Stimulated activated CD8-positive, alpha-beta memory T cell treated with anti-CD3 and anti-CD28 coated beads, Interleukin-4, amount 100 ng/mL, for 48 hours (primary cell): ENCODE results near the gene TBX5.

Experiments used
- DNase-seq: peaks from one replicate; pipeline ENCODE4 v3.0.0-alpha.2; 2020

TBX5 gene

DNA sequence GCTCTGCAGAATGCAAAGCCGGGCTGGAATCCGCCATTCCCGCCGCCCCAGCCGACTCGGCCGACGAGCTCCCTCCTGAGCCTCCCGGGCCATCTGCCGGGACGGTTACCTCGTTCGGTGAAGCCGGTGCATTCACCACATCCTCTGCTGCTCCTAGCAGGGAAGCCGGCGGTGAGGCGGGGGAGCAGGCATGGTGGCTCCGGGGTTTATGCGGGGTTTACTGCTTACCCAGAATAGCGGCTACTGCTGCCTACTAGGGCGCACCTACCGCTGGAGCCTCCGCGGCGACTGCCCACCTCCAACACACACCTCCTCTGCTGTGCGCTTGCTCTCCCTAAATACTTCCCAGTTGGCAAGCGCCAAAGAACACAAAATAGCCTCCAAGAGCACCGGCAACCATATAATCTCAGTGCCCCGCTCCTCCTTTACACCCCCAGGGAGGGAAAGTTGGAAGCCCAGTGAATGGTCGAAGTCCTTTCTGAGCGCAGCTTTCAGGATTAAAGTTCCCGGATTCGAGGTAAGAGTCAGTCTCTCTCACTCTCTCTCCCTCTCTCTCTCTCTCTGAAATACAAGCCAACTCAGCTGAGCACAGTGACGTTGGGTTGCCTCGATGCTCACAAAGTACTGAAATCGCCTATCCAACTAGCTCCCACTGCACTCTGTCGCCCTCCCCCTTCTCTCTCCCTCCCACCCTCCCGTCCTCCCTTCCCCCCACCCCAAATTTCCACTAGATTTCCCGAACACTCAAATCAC, at the start of gene TBX5:
Gene TBX5 (minus strand): TSS at position 626 of the 753 bp plus-strand sequence. CDS start 2,246 bp downstream, outside the sequence.
- no peak for DNase-seq

DNA sequence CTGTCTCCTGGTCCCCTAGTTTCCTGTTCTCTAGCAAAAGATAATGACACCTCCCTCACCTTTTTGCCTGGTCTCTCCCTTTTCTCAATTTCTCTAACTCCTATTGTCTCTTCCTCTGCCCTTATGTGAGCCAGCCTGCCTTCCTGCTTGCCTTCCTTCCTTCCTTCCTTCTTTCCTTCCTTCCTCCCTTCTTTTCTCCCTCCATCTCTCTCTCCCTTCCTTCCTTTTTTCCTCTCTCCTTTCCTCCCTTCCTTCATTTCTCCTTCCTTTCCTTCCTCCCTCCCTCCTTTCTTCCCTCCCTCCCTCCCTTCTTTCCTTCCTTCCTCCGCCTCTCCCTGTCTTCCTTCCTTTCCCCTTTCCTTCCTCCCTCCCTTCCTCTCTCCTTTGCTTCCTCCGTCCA, 45.7 kb upstream of the TBX5 start:
- DNase-seq: no peak

DNA sequence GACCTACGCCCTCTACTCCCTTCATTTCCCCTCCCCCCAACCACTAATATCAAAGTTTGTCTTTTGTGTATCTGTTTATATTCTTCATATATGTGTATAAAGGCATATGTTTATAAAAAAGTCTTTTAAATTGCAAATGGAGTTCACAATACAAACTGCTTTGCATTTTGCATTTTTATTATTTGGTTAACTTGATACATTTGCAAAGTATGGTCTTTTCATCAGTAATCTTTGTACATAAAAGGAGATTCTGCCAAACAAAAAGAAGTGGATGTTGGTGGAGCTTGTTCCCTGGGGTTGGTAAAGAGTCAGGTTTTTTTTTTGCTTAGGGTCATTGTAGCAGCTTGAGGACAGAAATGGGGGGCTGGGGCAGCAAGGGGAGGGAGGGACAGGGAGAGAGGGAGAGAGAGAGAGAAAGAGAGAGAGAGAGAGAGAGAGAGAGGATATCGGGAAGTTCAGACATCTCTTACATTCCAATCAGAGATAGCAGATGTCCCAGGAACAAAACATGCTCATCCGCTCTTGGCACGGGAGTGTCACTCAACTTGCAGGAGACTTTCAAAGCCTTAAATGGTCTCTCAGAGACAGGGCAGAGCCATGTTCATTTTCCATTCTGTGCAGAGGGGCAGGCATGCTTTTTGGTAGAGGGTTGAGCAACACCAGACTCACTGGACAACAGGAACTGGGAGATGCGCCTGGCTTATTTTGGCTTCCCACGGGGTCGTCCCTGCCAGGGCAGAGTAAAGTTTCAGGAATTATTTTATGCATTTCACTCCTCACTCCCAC, 44.8 kb upstream of the TBX5 start:
- DNase-seq: no peak

DNA sequence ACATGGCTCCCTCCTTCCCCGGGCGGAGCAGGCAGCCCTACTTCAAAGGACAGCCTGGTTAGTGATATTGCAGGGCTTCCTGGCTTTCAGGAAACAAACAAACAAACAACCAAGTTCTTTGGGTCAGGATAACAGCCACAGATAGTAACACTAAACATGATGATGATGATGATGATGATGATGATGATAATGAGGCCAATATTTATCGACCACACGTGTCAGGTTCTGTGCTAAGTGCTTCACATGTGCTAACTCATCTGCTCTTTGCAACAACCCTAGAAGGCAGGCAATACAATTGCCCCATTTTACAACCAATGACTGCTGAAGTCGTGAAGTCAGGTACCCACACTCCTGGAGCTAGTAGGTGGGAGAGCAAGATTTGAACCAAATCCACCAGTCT, 44.1 kb upstream of the TBX5 start:
- no peak for DNase-seq

DNA sequence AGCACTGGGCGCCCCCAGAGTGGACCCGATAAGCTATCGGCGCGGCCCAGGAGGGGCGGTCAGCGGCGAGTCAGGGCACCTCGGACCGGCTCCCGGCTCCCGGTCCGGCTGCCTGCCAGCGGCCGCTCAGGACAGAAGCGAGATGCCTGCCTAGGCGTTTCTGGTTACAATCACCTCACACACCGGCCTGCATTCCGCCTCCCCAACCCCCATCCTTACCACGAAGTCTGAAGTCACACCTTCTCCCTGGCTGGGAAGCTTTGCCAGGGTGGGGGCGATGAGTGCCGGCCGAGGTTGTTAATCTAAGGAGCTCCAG, 42.6 kb upstream of the TBX5 start:
- DNase-seq: no peak

DNA sequence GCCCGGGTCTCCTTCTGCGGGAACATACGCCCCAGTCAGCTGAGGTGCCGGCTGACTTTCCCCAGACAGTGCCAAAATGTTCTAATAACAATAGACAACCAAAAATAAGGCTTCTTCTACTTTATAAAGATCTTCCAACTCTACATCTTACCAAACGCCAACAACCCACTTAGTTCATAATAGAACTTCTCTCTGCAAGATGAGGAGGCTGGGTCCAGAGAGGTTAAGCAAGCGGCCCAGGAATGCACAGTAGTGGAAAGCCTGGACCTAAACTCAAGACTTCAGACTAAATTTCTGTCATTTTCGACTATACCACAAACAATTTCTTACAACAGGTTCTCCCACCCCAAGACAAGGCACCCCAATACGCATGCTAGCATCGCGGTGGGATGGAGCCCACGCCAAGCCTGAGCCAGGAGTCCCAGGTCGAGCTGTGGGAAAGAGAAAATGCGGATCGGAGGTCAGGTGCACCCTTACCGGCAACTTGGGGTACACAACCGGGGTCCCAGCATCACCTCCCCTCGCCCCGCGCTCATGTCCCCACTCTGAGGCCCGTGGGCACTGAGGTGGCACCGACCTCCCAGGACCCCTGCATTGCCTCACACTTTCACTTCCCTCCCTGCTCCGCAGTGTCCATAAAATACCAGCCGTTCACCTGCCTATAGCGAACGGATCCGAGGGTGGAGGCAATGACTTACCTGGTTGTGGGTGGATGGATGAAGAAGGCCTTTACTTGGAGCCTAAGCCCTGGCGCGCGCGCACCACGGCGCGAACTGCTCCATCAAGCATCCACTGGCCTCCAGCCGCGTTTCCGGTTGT, 42.1 kb upstream of the TBX5 start:
- no peak for DNase-seq

DNA sequence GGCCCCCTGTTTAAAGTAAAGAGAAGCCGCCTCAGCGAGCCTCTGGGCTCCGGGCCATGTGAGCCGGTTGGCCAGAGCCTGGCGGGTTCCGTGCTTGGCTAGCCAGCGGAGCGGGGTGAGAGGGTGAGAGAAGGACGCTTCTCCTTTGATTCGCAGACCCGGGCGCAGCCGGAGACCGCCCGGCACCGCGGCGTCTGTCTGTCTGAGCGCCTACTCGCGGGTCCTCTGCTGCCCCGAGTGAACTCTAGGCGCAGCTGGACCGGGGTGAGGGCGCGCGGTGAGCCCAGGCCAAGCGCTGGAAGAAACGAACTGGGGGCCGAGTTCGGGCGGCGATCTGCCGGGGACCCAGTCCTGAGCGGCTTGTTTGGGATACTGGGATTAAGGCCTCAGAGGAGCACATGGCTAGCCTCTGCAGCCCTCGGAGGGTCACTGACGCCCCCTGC, 41.4 kb upstream of the TBX5 start:
- DNase-seq: no peak

DNA sequence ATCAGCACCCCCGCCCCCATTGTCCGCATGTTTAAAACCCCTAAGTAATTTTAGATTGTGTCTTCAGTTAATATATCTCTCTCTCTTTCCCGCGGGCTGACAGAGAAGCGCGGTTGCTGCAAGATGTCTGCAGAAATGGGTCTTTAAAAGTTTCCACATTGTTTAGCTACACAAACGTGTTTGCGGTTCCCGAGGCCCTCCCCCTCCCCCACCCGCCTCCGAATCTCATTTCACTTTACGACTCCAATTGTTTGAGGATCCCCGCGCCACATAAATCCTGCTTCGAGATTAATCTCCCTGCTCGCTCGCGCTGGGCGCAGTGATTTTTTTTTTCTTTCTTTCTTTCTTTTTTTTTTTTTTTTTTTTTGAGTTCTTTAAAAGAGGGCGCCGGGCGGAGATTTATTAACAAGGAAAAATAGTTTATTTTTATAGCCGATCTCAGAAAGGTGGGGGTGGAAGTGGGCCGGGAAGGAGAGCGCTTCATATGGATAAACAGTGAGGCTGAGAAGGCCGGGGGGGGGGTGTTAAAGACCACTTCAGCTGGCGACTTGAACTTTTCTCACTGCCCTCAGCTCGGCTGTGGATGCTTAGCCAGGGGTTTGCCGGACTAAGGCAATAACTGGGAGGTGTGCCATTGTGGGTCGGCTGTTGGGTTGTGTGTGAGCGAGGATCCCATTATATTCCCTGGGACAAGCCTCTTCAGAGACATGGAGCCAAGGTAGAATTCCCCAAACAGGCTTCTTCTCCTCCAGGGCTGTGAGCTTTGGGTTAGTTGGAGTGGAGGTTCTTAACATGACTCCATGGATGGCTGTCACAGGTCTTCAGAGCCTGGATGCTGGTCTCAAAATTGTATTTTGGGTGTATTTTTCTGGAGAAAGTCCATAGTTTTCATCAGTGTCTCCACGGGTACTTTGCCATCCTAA, 39.7 kb upstream of the TBX5 start:
- no peak for DNase-seq

DNA sequence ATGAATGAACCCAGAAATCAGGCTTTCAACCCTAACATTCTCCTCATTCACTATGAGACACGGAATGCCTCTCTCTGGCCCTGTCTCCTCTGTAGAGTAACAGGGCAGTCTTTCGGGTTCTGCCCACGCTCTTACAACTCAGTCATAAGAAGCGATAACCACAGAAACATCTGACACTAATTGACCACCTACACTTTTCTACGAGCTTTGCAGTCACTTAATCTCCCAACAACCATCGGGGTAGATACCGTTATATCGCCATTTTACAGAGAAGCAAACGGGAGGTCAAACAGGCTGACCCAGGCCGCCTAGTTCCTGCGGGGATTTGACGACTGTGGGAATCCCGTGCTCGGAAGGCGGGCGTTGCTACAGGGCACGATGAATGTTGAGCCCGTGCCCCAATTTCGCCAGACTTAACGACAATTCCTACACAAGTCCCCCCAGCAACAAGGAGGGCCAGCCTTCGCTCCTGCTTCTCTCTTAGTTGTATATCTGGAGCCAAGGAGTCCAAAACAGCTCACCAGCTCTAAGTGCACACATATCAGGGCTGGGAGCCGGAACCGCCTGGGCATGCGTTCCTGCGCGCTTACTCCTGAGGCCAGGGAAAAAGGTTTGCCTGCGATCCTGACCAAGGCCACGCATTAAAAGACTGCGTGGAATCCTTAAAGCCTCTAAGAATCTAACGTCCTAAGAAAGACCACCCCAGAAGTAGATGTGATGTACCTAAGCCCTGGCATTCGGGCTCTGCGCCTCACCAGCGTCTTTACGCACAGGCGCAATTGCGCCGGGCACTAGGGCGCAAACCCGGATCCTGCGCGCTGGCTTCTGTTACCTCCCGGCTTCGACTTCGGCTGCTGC, 38.7 kb upstream of the TBX5 start:
- DNase-seq: no peak

DNA sequence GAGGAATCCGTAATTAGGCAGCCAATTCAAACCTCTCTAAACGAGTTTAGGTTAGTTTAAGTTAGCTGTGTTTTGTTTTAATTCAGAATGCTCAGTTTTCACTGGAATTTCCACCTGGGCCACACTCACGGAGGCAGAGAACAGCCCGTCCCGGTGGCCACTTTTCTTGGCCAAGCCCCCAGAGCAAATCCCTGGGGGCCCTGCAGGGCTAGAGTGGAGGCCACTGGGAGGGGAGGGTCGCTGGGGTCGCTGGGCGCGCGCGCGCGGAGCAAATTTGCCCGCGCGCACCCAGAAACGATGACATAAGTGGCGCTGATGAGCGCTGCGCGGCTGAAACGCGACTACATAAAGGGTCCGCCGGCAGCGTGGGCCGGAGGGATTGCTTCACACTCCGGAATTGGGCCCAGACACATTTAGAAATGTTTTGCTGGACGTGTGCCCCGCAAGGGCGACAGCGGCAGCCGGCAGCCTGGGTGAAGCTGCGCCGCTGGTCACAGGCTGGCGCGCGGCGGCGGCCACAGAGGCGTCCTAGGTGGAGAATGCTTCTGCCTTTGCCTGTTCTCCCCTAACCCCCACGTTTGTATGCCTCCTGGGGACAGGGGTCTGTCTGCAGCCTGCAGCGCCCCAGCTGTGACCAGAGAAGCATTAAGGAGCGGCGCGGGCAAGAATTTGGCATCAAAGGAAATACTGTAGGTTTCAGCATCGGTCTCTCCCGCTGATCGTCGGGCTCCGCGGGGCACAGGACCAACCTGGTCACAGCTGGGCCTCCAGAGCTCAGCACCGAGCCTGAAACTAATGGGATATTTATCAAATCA, 37.9 kb upstream of the TBX5 start:
- no peak for DNase-seq

DNA sequence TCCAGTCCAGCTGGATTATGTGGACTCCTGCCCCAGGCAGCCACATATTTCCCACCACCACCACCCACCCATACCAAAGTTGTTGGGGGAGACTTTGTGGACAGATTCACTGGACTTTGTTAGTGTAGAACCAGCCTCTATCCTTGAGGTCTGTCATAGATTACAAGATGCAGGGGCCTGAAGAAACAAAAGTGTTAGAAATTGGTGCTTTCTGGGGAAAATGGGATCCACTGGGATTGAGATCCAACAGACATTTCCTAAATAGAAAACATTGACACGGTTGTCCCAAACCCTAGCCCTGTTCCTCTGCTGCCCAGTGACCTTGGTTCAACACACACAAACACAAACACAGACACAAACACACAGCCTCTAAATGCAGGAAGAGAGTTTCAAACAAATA, 36.6 kb upstream of the TBX5 start:
- DNase-seq: no peak

DNA sequence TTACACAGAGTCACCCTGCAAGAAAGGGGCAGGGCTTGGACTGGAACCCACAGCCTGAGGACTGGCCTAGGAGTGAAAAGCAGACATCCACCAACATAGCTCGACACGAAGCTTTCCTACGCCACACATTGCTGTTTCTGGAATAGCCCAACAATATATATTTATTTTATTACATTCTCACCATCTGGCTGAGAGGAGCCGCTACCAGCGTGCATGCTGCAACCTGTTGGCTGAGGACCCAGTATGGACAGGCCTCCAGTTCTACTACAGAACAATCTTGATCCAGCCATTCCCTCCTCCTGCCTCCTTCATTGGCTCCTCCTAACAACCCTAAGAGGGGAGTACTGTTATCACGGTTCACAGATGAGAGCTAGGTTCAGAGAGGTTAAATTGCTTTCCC, 35.6 kb upstream of the TBX5 start:
- no peak for DNase-seq

DNA sequence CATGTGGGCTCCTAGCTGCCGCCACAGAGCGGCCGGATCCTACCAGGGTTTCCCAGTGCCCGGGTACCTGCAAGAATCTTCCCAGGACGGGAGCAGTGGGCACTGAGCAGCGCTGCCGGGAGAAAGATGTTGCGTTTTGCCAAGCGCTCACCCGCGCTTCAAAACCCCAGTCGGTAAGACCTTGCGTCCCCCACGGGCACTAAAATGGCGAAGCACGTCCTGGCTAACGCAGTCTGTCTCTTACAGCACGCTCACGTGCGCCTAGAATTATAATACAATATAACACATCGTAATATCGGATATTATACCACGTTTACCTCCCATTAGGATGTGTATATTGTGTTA, 35.1 kb upstream of the TBX5 start:
- DNase-seq: no peak

DNA sequence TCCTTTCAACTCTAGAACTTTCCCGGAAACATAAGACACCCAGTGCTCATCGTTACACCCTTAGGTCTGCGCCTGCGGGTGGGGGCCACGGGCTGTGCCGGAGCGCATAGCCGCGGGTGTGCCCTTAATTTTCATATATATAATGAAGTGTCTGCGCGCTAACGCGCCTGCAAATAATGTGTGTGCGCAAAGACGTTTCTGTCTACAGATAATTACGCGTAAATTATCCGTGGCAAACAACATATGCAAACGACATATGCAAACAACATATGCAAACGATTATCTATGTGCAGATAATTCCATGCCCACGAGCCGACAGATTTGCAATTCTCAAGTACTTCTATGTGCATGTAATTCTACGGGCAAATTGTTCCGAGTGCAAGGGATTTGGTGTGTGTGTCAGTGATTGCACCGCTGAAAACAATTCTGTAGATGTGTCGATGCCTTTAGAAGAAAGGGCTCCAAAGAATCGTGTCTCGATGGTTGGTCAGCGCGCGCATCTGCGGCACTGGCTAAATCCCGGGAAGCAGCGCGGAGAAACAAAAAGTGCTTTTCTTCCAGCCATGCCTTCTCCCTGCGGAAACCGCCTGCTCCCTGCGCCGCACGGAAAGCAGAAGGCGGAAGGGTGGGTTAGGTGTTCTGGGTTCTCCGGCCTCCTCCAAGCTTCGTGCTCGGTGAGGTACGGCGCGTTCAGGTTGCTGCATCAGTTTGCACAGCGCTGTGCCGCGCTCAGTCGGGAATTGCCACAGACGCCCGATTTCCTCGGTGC, 34.5 kb upstream of the TBX5 start:
- no peak for DNase-seq

DNA sequence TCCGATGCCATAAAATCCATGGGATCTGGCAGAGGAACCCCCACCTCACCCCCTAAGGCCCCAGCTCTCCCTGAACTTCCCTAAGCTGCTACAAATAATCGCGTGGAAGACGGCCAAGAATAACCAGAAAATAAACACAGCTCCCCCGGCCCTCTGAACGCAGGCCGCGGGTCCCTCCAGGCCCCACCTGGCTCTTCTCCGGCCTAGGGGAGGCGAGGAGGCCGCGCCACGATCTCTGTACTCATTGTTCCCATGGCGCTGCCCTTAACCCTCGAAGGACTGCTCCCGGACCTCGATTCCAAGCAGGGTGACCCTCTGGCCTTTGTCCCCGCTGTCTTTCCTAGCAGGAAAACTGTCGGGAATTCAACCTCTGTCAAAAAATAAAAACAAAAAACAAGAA, 33.9 kb upstream of the TBX5 start:
- DNase-seq: no peak

DNA sequence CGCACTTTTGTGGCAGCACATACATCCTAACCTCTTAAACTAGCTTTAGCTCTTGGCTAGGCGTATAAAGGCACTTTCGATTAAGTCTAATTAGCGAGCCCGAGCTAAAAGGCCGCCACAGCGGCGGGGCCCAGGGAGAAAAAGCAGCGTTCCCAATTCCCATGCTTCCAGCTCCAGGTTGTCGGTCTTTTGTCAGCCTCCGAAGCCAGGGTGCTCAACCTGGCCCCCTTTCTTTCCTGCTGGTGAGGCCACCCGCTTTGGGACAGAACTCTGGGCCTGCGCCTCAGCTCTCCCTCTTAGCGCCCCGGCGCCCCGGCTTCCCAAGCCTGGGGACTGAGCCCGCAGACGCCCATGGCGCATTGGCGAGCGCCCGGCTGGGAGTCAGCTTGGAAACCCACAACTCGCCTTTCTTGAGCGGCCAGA, 33.3 kb upstream of the TBX5 start:
- DNase-seq: no peak

DNA sequence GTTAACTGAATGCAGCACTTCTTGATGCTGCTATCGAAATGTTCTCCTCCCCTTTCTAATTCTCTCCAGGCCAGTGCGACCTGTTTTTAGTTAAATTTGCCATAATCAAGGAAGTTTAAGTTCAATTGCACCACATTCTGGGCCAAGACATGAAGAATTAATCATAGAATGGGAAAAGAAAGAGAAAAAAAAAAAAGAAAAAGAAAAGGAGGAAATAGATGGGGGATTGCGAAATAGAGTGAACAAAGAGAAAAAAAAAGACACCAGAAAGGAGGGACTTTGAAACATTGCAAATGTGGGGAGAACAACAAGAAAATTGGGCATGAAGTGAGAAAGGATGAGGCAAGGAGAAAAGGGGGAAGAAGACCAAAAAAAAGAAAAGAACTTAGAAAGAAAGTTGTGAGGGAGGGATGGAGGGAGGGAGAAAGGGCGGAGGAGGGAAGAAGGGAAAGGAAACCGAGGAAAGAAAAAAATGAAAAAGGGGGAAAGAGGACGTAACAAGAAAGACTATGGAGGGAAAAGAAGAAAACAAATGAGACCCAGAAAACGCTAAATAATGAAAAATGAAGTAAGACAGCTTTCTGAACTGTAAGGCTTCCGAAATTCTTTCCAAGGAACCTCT, 32.8 kb upstream of the TBX5 start:
- no peak for DNase-seq

DNA sequence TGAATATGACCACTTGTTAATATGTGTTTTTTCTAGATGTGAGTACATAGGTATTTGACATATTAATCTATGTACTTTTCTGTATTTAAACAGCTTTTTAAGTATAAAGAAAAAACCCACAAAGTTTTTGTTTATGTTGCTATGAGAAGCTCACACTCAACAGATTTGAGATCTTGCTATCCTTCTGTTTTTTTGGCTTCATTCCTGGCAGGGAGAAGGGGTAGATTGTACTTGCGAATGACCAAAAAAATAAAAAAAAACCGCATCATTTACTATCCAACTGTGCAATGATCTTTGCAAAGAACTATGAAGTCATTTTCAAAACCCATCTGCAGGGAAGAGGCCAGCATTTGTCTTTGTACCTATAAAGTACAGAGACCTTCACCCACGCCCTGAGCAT, 28.4 kb upstream of the TBX5 start:
- DNase-seq: no peak

DNA sequence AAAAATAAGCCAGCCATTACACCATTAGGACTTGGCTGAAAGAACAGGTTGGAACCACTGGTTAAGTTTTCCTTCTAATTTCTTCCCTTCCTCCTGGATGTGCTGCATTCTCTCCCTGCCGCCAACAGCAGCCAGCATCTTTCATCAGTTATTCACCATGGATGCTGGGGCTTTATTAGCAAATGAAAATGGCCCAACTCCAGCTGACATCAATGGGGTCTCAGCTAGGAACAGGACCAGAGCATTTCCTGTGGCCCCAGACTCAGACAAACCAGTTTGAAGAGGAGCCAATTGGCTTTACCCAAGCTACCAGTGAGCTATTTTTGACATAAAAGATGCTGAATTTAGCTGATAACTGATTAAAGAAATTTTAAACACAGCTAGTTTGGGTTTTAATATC, 26.0 kb upstream of the TBX5 start:
- no peak for DNase-seq

DNA sequence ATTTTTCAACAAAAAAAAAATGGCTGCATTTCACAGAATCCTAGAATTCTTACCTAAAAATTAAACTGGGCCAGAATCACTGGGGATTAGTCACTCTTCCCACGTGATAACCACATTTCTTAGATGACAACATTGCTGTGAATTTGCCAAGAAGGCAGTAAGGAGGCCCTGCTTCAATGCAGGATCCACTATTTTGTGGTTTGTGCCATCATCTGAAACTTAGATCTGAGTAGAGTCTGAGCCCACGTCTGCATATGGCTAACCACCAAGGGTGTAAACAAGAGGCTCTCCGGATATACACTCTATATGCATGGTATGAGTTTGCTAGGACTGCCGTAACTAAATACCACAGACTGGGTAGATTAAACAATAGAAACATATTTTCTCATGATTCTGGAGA, 24.4 kb upstream of the TBX5 start:
- no peak for DNase-seq
